Measurements from ENCODE around the gene RNASE12. TPM values are rescaled to one million over a fixed set of nuclear protein-coding genes. Genes with fewer than 3 reads are reported as not detected.

RNASE12 gene, protein sequence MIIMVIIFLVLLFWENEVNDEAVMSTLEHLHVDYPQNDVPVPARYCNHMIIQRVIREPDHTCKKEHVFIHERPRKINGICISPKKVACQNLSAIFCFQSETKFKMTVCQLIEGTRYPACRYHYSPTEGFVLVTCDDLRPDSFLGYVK
- polyA plus RNA-seq, result not detected
- long read RNA-seq, donor 1, result 0 reads
- long read RNA-seq, donor 2, result 0 reads
- long read RNA-seq, donor 3, result 0 reads
- long read RNA-seq, donor 4, result 0 reads
- long read RNA-seq, donor 5, result 0 reads
- long read RNA-seq, donor 6, result 0 reads
- long read RNA-seq, donor 7, result 0 reads
- long read RNA-seq, donor 8, result 0 reads
- long read RNA-seq, donor 9, result 0 reads
- long read RNA-seq, donor 10, result 0 reads

DNA sequence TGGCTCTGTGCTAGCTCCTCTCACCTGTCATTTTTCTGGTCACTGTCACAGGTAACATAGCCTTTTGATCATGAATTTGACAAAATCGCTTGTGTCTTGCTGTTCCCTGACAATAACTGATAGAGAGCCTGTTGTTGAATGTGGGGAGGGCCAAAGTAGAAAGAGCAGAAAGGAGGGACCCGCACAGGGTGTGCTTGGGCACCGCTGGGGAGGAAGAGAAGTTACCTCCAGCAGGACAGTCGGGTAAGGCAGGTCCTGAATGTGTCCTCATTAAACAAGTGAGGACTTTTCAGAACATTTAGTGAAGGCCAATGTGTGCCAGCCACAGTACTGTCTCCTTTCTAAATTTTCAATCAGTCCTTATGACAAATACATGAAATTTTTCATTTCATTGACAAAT is at the start of gene RNASE12:
RNASE12 (minus strand) TSS at position 142 of the 400 bp plus-strand sequence. CDS start 653 bp downstream, outside the sequence.
- FAIRE-seq (no peak), DNase-seq (no peak)
- no peaks in the 10 kb centered on the region for H3K4me1 ChIP-seq (ENCODE audit: control insufficient read depth in 3 of 3, insufficient read depth in 2 of 3, low read depth in 1 of 3, low read length in 2 of 3)
- H3K36me3 ChIP-seq (ENCODE audit: control insufficient read depth in 3 of 3, insufficient read depth in 2 of 3, low read depth in 1 of 3, low read length in 3 of 3), result no peaks in the 10 kb centered on the region
- H3K27me3 ChIP-seq (ENCODE audit: control insufficient read depth in 3 of 3, insufficient read depth in 3 of 3, low read length in 3 of 3), result no peaks in the 10 kb centered on the region
- H3K9me3 ChIP-seq (ENCODE audit: control insufficient read depth in 2 of 2, insufficient read depth in 1 of 2, low read depth in 1 of 2, low read length in 1 of 2), result no peaks in the 10 kb centered on the region
- no peak within 1 kb of the TSS for H3K27ac ChIP-seq (ENCODE audit: low read depth in 1 of 3, low read length in 2 of 3)
- H3K4me3 ChIP-seq (ENCODE audit: low read depth in 1 of 3, low read length in 3 of 3), result no peak within 1 kb of the TSS
- 67 to 77% (median 73%) methylated on average over 4 of the region's 4 CpGs for WGBS, 3 donors

- FAIRE-seq, result no peak
- 5 to 27% (median 22%) methylated on average over 45 of the region's 45 CpGs for WGBS, 3 donors
- H3K27ac ChIP-seq (ENCODE audit: low read depth in 1 of 3, low read length in 2 of 3), result no peak overlapping the region
- DNase-seq, result peak; percentile 52 to 72
- H3K4me1 ChIP-seq (ENCODE audit: control insufficient read depth in 3 of 3, insufficient read depth in 2 of 3, low read depth in 1 of 3, low read length in 2 of 3), result peaks cover 0 to 5% (median 0%) of the 10 kb centered on the region in 3 donors
- H3K9me3 ChIP-seq (ENCODE audit: control insufficient read depth in 2 of 2, insufficient read depth in 1 of 2, low read depth in 1 of 2, low read length in 1 of 2), result no peaks in the 10 kb centered on the region
- H3K4me3 ChIP-seq (ENCODE audit: low read depth in 1 of 3, low read length in 3 of 3), result peak overlapping the region; percentile 21 to 48 (median 26)
- H3K36me3 ChIP-seq (ENCODE audit: control insufficient read depth in 3 of 3, insufficient read depth in 2 of 3, low read depth in 1 of 3, low read length in 3 of 3), result no peaks in the 10 kb centered on the region
- H3K27me3 ChIP-seq (ENCODE audit: control insufficient read depth in 3 of 3, insufficient read depth in 3 of 3, low read length in 3 of 3), result peaks cover 0 to 40% (median 0%) of the 10 kb centered on the region in 3 donors
Observed at GRCh38 chr14:20632831-20633691, 41.9 kb upstream of the RNASE12 start.

DNA sequence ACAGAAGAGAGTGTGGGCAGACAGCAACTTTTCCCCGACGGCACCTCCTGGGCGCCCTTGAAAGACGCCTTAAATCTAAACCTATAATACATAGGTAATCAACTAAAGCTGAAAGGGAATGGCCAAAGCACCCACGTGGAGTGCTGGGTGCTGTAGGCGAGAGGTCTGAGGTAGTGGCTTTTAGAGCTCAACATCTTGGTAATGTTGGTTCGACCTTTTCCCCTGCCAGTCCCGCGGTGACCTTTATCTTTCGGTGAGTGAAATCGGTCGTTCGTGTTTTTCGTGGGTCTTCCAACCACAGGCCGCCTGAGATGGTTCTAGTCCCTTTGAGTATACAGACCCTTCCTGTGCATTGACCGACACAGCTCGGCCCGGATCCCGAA is 41.3 kb upstream of the RNASE12 start:
- H3K4me1 ChIP-seq (ENCODE audit: control insufficient read depth in 3 of 3, insufficient read depth in 2 of 3, low read depth in 1 of 3, low read length in 2 of 3), result peaks cover 0 to 5% (median 0%) of the 10 kb centered on the region in 3 donors
- no peaks in the 10 kb centered on the region for H3K36me3 ChIP-seq (ENCODE audit: control insufficient read depth in 3 of 3, insufficient read depth in 2 of 3, low read depth in 1 of 3, low read length in 3 of 3)
- H3K9me3 ChIP-seq (ENCODE audit: control insufficient read depth in 2 of 2, insufficient read depth in 1 of 2, low read depth in 1 of 2, low read length in 1 of 2), result no peaks in the 10 kb centered on the region
- no peak for FAIRE-seq
- peak overlapping the region; percentile 21 to 48 (median 26) for H3K4me3 ChIP-seq (ENCODE audit: low read depth in 1 of 3, low read length in 3 of 3)
- peak in 1 of 2 donors; percentile 28 for DNase-seq
- 1 to 2% (median 1%) methylated on average over 19 of the region's 19 CpGs for WGBS, 3 donors
- peaks cover 0 to 46% (median 0%) of the 10 kb centered on the region in 3 donors for H3K27me3 ChIP-seq (ENCODE audit: control insufficient read depth in 3 of 3, insufficient read depth in 3 of 3, low read length in 3 of 3)
- H3K27ac ChIP-seq (ENCODE audit: low read depth in 1 of 3, low read length in 2 of 3), result no peak overlapping the region

GRCh38 chr14:20631880-20632389 is 40.8 kb upstream of the RNASE12 start:
- 1 to 3% (median 1%) methylated on average over 18 of the region's 18 CpGs for WGBS, 3 donors
- H3K27ac ChIP-seq (ENCODE audit: low read depth in 1 of 3, low read length in 2 of 3), result no peak overlapping the region
- FAIRE-seq (no peak), DNase-seq (peak; percentile 59 to 70)
- peaks cover 0 to 5% (median 0%) of the 10 kb centered on the region in 3 donors for H3K4me1 ChIP-seq (ENCODE audit: control insufficient read depth in 3 of 3, insufficient read depth in 2 of 3, low read depth in 1 of 3, low read length in 2 of 3)
- H3K27me3 ChIP-seq (ENCODE audit: control insufficient read depth in 3 of 3, insufficient read depth in 3 of 3, low read length in 3 of 3), result peaks cover 0 to 48% (median 0%) of the 10 kb centered on the region in 3 donors
- H3K9me3 ChIP-seq (ENCODE audit: control insufficient read depth in 2 of 2, insufficient read depth in 1 of 2, low read depth in 1 of 2, low read length in 1 of 2), result no peaks in the 10 kb centered on the region
- H3K4me3 ChIP-seq (ENCODE audit: low read depth in 1 of 3, low read length in 3 of 3), result peak overlapping the region in 2 of 3 donors; percentile 34 to 48
- no peaks in the 10 kb centered on the region for H3K36me3 ChIP-seq (ENCODE audit: control insufficient read depth in 3 of 3, insufficient read depth in 2 of 3, low read depth in 1 of 3, low read length in 3 of 3)

DNA sequence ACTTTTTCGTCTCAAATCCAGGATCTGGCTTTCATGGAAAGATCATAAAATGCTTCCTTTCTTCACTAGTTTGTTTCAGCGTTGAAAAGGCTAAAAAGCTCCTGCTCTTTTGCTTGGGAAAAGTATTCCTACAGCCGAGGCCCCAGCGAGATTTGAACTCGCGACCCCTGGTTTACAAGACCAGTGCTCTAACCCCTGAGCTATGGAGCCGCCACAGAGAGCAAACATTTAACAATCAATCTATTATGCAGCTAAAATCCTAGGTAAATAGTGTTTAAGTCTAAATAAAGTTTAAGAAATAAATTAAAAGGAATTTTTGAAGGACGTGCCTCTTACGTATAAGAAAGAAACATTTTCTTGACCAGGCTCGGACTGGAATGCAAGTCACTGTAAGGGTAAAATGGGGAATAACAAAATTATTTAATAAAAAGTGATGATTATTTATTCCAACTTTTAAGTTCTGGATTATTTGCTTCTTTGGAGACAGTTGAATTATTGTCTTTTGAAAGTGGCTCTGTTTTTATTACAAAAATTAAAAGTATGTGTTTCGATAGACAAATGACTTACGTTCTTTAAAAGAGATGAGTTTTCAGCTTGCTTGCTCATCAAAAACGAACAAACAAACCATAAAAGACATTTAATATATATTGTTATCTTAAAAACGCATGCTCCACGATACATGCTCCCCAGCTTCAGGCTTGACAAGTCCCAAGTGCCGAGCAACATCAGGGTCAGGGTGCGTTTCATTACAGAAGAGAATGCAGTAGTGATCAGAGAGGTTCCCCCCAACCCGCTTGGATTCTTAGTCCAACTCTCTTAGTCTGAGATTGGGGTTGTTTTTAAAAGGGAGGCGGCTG is 40.1 kb upstream of the RNASE12 start:
- Histone ChIP-seq H3K9me3 (ENCODE audit: control insufficient read depth in 2 of 2, insufficient read depth in 1 of 2, low read depth in 1 of 2, low read length in 1 of 2) (no peaks in the 10 kb centered on the region), H3K36me3 (ENCODE audit: control insufficient read depth in 3 of 3, insufficient read depth in 2 of 3, low read depth in 1 of 3, low read length in 3 of 3) (no peaks in the 10 kb centered on the region), H3K4me1 (ENCODE audit: control insufficient read depth in 3 of 3, insufficient read depth in 2 of 3, low read depth in 1 of 3, low read length in 2 of 3) (peaks cover 0 to 5% (median 2%) of the 10 kb centered on the region in 3 donors), H3K4me3 (ENCODE audit: low read depth in 1 of 3, low read length in 3 of 3) (peak overlapping the region in 2 of 3 donors; percentile 34 to 48), H3K27ac (ENCODE audit: low read depth in 1 of 3, low read length in 2 of 3) (peak overlapping the region in 2 of 3 donors; percentile 50 to 71), H3K27me3 (ENCODE audit: control insufficient read depth in 3 of 3, insufficient read depth in 3 of 3, low read length in 3 of 3) (peaks cover 0 to 54% (median 0%) of the 10 kb centered on the region in 3 donors)
- peak; percentile 61 to 63 for DNase-seq
- WGBS, 3 donors, result 0 to 1% (median 1%) methylated on average over 19 of the region's 19 CpGs
- FAIRE-seq, result no peak

- Histone ChIP-seq H3K27me3 (ENCODE audit: control insufficient read depth in 3 of 3, insufficient read depth in 3 of 3, low read length in 3 of 3) (peaks cover 0 to 59% (median 0%) of the 10 kb centered on the region in 3 donors), H3K9me3 (ENCODE audit: control insufficient read depth in 2 of 2, insufficient read depth in 1 of 2, low read depth in 1 of 2, low read length in 1 of 2) (no peaks in the 10 kb centered on the region), H3K4me1 (ENCODE audit: control insufficient read depth in 3 of 3, insufficient read depth in 2 of 3, low read depth in 1 of 3, low read length in 2 of 3) (peaks cover 0 to 6% (median 5%) of the 10 kb centered on the region in 3 donors), H3K27ac (ENCODE audit: low read depth in 1 of 3, low read length in 2 of 3) (peak overlapping the region; percentile 12 to 71 (median 50)), H3K36me3 (ENCODE audit: control insufficient read depth in 3 of 3, insufficient read depth in 2 of 3, low read depth in 1 of 3, low read length in 3 of 3) (no peaks in the 10 kb centered on the region), H3K4me3 (ENCODE audit: low read depth in 1 of 3, low read length in 3 of 3) (peak overlapping the region; percentile 2 to 43 (median 33))
- FAIRE-seq, result no peak
- 3% methylated on average over 23 of the region's 23 CpGs for WGBS, 3 donors
- DNase-seq, result peak; percentile 65 to 83
Observed at GRCh38 chr14:20630340-20631022, 39.3 kb upstream of the RNASE12 start.

DNA sequence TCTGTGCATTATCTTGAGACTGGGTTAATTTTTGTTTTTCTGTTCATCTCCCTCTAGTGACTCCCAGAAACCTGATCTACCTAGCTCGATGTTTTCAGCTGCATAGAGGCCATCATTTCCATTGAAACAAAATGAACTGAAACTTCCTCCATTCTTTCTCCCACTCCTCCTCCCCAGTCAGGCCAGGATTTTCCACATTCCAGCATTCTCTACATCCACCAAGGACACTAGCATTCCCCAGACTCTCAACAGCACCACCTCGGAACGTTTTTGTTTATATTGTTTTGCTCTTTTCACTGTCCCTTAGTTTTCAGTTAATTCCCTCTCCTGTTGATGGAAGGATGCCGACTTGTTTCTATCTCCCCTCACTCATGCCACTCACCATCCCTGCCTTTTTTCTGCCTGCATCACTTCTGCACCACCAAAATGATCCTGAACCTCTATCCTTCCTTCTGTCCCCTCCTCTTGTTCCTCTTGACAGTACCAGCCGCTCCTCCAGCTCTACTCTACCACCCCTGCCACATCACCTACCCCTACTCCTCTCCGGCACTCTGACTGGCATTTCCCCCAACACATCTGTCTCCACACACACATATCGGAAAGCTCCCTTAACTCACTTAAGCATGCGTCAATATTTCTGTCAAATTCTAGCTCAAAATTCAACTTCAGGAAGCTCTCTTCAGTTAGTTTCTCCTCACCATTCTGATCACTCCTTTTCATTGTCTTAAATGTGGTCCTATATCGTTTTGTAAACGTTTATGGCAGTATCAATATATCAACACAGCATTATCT is 37.1 kb upstream of the RNASE12 start:
- H3K4me3 ChIP-seq (ENCODE audit: low read depth in 1 of 3, low read length in 3 of 3), result no peak overlapping the region
- DNase-seq, result no peak
- H3K4me1 ChIP-seq (ENCODE audit: control insufficient read depth in 3 of 3, insufficient read depth in 2 of 3, low read depth in 1 of 3, low read length in 2 of 3), result peaks cover 4 to 11% (median 5%) of the 10 kb centered on the region in 3 donors
- WGBS, 3 donors, result 46 to 59% (median 55%) methylated on average over 10 of the region's 10 CpGs
- H3K27ac ChIP-seq (ENCODE audit: low read depth in 1 of 3, low read length in 2 of 3), result no peak overlapping the region
- no peaks in the 10 kb centered on the region for H3K36me3 ChIP-seq (ENCODE audit: control insufficient read depth in 3 of 3, insufficient read depth in 2 of 3, low read depth in 1 of 3, low read length in 3 of 3)
- H3K9me3 ChIP-seq (ENCODE audit: control insufficient read depth in 2 of 2, insufficient read depth in 1 of 2, low read depth in 1 of 2, low read length in 1 of 2), result no peaks in the 10 kb centered on the region
- no peak for FAIRE-seq
- H3K27me3 ChIP-seq (ENCODE audit: control insufficient read depth in 3 of 3, insufficient read depth in 3 of 3, low read length in 3 of 3), result peaks cover 0 to 55% (median 0%) of the 10 kb centered on the region in 3 donors
